IPS DF 4.7 (cell line): Measurements from ENCODE around the gene TTC7B.

Source experiments
- DNase-seq: peaks from one replicate; pipeline ENCODE4 v3.0.0-alpha.2; 2013; ENCODE audit warnings: low spot score; ENCODE audit errors: extremely low read depth

Gene TTC7B

DNA sequence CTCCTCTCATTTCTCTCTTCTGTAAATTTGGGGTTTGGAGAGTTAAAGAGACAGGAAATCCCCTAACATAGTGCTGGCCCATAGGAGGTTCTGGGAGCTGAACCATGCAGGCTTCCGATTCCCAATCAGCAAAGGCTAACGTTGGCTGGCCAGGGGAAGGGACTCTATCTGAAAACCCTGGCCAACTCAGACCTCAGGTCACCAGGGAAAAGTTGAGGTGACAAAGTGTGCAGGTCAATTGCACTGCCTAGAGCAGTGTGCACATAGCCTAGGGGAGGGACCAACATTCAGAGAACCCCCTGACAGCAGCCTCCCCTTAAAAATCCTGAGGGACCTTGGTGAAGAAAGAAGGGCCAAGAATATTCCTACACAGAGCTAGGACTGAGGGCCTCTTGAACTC lies 38.9 kb downstream of the TTC7B start:
- no peak for DNase-seq

DNA sequence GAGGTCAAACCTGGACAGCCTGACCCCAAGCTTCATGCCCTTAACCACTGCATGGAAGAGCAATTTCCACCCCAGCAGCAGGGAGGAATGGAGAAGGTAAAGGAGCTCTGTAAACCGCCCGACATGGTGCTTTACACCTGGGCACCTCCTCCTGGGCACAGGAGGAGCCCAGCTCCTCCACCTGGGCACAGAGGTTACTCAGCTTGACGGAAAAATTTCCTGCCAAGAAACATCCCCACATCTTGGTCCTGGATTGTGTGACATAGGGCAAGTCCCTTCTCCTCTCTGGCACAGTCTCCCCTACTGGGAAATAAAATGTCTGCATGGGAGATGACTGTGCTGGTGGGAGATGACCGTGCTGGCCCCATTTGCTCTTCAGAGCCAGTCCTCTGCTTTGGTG lies 40.8 kb downstream of the TTC7B start:
- no peak for DNase-seq

DNA sequence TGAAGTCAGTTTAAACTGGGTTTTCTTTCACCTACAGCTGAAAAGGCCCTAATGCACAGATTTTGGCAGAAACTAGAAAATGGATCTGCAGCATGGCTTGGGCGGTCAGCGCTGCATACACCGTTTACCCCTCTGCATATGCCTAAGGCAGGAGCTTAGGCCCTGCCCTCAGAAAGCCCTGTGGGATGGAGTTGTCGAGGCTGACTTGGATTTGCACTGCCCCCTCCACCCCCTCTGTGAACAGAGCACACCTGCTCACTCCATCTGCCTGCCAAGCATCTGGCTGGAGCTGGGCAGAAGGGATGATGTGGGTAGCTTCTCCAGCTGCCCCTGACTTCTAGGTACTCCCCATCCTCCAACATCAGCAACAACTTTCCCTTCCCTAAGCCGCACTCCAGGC lies 41.9 kb downstream of the TTC7B start:
- no peak for DNase-seq

DNA sequence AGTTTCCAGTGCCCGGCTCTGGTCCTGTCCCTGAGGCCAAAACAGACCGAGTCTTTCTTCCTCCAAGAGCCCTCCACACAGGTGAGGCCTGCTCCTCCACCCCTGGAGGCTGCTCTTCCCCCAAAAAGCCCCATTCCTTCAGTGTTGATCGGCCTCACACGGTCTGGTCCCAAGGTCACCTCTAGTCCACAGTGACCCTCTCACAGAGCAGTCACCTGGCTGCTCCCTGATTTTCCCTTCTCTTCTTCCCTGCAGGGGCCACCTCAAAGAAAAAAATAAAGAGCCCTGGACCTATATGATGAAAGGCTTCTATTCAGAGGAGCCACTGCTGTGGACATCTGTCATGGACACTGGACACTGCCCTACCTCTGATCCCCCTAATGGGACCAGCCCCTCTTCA lies 42.5 kb downstream of the TTC7B start:
- DNase-seq = no peak

DNA sequence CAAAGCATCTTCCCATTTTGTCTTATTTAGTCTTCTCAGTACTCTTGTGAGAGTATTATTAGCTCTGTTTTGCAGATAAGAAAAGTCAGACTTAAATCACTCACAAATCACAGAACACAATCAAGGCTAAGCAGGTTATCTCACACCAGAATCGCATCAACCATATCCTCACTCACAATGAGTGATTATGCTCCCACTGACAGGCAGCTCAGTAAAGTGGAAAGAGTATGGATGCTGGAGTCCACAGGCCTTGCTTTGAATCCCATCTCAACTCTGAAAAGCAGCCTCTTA lies 43.1 kb downstream of the TTC7B start:
- no peak for DNase-seq

DNA sequence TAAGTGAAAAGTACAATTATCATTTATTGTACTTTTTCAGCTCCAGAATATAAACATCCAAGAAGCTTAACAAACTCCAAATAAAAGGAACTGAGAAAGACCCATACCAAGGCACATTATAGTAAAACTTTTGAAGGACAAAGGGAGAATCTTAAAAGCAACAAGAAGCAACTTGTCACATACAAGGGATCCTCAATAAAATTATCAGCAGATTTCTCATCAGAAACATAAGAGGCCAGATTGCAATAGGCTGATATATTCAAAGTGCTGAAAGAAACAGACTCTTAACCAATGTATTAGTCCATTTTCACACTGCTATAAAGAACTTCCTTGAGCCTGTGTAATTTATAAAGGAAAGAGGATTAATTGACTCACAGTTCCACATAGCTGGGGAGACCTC lies 48.3 kb downstream of the TTC7B start:
- no peak for DNase-seq

DNA sequence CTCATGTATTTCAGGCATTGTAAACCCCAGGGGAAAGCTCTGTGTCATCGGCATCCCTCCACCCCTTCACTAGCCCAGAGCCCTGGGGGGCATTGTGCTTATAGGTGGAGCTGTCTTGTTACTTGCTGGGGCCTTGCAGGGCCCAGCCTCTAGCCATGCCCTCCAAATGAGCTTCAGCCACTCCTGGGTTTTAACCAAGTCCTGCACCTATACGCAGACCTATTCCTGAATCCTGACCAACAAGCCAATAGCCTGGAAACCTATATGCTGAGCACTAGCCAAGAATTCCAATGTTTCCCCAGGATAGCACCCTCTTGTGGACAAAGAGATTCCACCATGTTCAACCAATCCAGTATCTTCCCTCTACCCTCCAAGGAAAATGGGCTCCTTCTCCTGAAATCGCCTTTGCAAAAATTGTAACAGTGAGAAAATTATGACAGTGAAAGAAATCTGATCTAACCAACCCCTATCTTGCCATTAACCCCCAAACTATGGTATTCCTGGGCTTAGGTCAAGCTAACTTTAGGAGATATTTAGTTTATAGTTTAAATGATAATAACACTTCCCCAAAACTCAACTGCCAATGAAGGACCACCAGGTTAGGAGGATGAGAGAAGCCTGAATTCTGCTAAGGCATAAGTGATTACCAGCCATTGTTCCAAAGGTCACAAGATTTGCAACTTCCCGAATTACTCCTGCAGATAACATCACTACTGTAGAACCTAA lies 55.5 kb downstream of the TTC7B start:
- no peak for DNase-seq

DNA sequence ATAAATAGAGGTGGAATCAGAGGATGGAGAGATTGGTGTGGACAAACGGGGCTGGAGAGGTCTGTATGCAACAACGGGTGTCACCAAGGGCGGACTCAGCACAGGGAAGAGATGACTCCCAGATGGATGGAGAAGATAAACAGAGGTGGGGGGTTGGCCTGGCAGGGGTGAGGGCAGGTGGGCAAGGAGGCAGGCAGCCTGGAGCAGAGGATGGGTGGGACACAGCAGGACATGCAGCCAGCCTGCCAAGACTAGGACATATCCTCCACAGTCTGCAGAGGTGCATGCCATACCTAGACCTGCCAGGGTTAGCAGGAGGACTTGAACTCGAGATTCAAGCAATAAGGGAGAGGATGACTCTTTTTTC lies 56.2 kb downstream of the TTC7B start:
- DNase-seq = no peak

DNA sequence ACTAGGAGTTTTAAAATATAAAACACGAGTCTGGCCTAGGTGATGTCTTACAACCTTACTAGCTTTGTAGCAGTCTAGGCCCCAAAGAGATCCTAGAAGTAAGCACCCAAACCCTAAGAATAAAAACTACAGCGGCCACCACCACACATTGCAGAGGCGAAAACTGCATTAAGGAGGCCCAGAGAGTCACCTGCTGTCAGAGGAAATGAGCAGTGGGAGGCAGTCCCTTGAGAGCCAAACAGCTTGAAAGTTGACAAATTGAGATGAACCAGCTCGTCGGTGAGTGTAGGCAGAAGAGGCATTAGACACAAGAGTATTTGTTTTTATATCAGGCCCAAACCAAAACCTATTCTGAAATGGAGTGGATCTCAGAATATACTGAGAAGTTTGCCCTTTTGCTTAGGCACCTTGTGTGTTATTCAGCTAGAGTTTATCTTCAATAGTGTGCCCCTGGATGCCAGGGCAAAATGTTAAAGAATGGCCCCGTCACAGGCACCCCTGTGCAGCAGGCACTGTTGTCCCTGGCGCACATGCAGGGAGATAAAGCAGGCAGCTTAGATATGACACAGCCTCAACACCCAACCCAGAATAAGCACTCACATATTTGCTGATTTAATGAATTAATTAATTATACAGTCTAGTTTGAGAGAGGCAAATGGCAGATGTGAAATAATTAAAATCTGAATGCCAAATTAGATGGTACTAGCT lies 56.7 kb downstream of the TTC7B start:
- no peak for DNase-seq

DNA sequence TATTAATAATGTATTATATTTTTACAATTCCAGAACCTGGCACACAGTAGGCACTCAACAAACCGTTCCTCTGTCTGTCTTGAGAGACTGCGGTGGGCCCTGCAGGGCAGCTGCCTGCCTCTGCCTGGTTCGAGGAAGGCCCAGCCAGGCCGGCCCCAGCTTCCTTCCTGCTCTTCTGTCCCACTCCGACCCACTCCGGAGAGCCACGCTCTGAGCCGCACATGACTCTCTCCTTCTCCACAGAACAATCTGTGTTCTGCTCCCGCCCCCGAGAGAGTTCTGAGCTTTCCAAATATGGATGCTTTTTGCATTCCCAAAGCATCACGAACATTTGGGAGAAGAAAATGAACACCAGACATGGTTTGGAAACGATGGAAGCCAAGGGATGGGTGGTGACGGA lies 57.3 kb downstream of the TTC7B start:
- DNase-seq = no peak

DNA sequence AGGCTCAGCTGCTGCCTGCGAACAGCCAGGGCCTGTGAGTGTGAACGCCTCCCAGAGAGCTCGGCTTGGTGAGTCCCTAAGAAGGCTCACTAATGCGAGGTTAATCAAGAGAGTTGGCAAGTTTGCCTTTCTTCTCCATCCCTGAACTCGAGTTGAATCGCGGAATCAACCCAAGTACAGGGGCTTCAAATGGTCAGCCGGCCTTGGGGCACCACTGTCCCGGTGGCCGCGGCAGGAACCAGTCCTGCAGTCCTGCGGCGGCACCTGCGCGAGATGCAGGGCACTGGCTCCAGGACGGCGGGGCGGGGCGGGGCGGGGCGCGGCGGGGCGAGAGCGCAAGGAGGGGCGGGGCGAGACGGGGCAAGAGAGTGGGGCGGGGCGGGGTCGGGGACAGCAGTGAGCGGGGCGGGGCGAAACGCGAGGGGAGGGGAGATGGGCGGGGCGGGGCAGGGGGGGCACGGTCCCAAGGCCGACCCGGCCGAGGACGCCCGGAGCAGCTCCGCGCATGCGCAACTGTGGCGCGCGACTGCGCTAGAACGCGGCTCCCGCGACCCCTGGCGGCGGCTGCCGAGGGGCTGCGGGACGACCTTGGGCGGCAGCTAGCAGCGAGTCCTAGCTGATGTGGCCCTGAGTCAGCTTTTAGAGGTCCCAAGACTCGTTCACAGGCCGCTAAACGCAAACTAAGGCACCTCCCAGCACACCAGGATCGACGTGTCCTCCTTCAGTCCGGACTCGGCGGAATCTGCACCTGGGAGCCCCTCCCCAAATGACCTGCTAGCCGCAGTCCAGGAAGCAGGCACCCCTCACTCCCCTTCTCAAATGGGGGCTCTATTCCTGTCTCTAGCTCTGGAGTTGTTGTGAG lies 58.0 kb downstream of the TTC7B start:
- peak; percentile 56 for DNase-seq

DNA sequence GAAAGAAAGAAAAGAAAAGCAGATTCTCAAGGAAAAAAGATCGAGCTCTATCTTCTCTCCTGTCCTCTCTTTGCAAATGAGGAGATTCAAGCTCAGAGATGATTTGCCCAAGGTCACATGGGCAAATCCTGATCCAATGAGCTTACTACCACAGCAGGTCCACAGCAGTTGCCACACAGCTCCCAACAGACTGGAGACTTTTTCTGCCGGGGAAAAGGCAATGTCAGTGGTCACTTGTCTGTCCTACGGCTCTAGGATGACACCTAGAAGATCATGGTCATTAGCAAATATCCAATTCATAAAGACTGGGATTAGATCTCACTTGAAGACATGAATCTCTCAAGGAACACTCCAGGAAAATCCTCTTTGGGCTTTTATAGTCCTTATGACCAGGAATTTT lies 58.8 kb downstream of the TTC7B start:
- DNase-seq = no peak

DNA sequence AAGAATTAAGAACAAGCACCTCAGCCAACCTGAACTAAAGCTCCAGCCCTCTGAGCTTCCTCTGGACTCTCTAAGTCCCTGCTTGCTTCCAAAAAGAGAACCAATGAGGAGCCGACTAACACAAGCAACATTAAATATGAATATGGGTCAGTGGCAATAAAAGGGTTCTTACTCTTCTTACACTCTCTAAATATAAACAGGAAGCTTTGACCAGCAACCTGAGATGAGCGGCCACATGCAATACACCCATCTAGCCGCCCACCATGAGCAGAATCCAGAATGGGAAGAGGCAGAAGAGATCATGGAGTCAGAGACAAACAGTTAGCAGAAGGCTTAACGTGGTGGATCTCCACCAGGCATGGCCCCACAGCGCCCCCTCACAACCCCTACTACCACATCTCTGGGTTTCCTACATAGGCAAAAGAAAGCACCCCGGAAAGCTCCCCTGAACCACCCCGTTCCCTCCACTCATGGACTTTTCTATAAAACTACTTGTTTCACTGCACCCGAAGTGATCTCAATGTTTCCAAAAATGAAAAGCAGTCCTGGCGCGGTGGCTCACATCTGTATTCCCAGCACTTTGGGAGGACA lies 59.4 kb downstream of the TTC7B start:
- DNase-seq = no peak

DNA sequence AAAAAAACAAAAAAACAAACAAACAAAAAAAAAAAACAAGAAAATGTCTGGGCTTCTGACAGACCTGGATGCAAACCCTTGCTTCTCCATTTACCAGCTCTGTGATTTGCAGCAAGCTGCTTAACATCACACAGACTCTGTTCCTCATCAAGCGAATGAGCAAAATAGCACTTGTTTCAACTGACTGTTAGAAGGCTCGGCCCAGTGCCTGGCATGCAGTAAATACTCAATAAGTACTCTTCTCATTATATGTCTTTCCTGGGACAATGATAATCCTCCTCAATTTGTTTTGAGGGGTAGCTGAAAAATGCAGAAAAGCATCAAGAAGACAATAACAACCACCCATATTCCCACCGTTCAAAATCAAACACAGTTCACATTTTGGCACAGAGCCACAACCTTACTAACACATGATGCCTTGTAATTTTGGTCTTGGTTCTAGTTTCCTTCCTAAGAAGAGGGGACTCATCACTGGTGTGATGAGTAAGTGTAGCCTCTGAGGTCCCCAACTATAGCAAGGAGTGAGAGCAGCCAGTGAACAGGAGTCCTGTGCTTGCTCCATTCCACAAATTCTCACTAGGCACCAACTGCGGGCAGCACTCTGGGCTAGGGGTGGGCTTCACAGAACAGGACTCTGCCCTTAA lies 60.4 kb downstream of the TTC7B start:
- DNase-seq = no peak

DNA sequence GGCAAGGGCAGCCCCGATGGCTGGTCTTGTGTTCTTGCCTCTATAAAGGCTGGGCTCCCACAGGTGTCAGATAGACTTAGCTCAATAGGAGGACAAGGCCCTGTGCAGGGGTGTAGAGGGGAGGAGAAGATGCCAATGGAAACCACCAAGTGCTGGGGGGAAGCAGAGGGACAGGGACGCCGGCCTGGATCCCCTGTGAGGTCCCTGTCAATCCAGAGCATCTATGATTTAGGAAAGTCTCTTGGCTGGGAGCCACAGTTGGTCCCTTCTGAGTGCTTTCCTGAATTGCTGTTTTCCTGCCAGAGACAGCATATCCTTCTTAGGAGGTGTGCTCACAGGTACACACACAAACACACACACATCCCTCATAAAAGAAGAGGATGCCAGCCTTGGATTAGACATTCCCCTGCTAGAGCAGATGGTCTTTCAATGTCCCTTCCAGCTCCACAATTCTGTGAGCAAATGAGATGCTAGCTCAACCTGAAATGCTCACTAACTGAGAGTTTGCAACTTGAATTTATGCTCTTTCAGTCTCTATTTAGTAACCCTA lies 62.7 kb downstream of the TTC7B start:
- DNase-seq = no peak

DNA sequence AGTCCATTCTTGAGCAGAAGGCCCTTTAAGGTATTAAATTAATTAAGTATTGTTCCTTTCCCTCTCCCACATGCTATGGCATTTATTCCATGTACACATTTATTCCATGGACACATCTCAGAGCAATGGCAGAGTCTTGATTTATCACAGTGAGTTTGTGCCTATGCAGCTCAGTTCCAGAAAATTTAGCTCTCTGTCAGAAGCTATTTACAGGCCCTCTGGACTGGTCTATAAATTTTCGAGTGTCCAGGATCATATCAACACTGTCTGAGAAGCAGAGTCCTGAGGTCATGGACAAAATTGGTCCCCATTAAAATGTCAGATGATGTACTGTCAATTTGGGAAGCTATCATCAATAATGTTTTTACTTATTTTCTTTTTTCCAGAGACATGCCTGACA lies 65.5 kb downstream of the TTC7B start:
- DNase-seq = no peak

DNA sequence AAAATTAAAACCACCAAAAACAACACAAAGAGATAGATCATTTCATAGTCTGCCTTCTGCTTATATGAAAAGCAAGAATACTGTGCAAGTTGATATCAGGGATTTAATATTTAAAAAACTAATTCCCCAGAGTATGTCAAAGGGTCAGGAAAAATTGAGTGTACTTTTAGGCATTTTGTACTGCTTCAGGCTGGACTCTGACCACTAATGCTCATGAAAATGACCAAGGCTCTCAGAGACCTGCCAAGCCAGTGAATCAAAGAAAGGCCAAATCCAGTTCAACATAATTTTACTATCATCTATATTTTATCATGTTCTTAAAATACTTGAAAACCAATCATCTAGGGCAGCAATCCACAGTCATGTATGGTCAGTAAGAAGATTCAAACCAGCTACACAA lies 66.0 kb downstream of the TTC7B start:
- no peak for DNase-seq

DNA sequence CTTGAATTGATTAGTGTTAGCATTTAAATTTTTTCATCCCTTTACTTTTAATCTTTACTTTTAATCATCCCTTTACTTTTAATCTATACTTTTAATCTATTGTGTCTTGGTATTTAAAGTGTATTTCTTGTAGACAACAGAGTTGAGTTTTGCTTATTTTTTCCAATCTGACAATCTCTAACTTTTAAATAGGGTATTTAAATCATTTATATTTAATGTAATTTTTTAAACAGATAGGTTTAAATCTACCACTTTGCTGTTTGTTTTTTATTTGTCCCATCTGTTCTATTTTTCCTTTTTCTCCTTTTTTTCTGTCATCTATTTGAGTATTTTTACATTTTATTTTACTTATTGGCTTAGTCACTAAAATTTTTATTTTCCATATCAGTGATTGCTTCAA lies 68.3 kb downstream of the TTC7B start:
- DNase-seq = no peak

DNA sequence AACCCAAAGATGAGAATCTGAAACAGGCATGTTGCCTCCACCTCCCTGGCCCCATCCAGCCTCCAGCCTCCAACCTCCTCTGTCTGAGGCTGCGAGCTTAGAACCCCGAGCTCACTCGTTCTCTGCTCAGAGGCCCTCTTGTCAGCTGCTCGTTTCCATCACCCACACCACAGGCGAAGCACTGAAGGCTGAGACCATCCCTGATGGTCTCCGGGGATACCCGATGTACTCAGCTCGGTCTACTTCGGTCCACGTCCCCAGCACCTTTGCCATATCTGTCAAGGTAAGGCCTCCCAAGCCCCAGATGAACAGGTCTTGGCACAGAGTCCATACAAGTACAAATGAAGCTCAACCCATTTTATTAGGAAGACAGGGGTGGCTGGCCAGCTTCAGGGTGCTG lies 72.4 kb downstream of the TTC7B start:
- no peak for DNase-seq

DNA sequence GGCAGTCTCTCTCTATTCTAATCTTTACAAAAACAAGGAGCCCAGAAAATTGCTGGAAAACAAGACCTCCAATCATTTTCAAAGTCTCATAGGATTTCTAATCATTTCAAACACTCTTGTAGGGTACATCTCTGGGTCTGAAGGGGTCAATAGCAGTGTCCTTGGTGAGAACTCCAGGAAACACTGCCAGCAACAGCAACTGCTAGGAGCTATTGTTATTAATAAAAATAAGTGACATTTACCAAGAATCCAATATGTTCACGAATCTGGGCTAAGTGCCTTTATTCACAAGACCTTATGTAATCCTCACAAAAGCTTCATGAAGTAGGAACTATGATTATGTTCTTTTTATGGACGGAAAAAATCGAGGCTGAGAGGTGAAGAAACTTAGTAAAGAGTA lies 72.8 kb downstream of the TTC7B start:
- no peak for DNase-seq

DNA sequence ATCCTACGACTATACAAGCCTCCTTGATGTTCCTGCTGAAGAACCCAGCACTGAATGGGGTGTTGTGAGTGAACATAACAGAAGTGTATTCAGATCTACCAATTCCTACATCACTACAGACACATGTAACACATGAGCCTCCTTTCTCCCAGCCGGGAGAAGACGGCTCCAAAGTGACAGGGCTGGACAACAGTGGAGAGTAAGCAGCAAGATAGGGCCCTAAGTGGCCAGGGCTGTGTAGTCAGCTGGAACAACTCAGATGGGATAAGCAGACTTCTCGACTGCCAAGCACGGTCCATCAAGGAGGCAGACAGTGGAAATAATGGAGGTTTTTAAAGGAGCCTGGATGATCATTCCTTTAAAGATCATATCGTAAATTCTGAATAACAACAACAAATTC lies 73.5 kb downstream of the TTC7B start:
- no peak for DNase-seq

DNA sequence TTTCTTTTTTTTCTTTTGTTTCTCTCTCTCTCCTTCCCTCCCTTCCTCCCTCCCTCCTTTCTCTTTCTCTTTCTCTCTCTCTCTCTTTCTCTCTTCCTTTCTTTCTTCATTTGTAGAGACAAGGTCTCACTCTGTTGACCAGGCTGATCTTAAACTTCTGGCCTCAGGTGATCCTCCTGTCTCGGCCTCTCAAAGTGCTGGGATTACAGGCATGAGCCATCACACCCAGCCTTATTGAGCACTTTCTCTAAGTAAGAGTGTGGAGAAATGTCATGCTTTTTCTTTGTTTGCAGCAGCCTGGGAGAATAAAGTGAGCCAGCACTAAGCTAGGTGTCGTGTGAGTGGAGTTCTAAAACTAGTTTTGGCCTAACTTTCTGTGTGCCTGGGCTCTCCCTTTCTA lies 74.0 kb downstream of the TTC7B start:
- no peak for DNase-seq
